ENCODE measurements around the gene RDH16.

RDH16 gene

DNA sequence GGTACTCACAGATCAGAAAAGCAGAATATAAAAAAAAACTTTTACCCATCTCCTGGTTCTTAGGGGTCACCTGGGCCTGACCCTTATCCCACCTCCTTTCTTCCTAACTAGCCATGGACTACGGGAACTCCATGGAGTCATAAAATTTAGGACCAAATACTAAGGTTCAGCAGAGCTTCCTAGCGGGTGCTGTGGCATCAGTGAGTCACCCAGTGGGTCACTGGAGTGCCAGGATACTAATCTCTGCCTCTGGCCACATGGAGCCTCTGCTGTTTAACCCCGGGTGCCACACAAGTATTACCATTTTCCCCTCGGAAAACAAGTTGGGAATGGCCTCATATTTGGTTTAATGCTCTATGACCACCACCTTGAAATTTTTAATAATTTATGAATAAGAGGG, 42.0 kb upstream of the RDH16 start:
- ATAC-seq: no peak

GRCh38 chr12:56998981-56999380, 41.6 kb upstream of the RDH16 start:
- ATAC-seq: no peak
- TF ChIP-seq CREB5 (CRISPR knock-in tag; IDR thresholded peaks at IDR 0.05; ENCODE audit: low read depth) (no peak), ISL1 (CRISPR knock-in tag; IDR thresholded peaks at IDR 0.05) (no peak), ZNF565 (CRISPR knock-in tag; conservative IDR thresholded peaks at IDR 0.05; ENCODE audit: low read depth) (no peak), SNAI2 (CRISPR knock-in tag; IDR thresholded peaks at IDR 0.05) (no peak), OSR1 (CRISPR knock-in tag; IDR thresholded peaks at IDR 0.05) (no peak)
- TF ChIP-seq, protein P1, sequence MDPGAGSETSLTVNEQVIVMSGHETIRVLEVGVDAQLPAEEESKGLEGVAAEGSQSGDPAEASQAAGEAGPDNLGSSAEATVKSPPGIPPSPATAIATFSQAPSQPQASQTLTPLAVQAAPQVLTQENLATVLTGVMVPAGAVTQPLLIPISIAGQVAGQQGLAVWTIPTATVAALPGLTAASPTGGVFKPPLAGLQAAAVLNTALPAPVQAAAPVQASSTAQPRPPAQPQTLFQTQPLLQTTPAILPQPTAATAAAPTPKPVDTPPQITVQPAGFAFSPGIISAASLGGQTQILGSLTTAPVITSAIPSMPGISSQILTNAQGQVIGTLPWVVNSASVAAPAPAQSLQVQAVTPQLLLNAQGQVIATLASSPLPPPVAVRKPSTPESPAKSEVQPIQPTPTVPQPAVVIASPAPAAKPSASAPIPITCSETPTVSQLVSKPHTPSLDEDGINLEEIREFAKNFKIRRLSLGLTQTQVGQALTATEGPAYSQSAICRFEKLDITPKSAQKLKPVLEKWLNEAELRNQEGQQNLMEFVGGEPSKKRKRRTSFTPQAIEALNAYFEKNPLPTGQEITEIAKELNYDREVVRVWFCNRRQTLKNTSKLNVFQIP (CRISPR knock-in tag; IDR thresholded peaks at IDR 0.05; ENCODE audit: borderline replicate concordance, low read depth): no peak

More for the DNA sequence above, 42.0 kb upstream of the RDH16 start:
- TF ChIP-seq BACH2 (CRISPR knock-in tag; IDR thresholded peaks at IDR 0.05; ENCODE audit: borderline replicate concordance) (no peak), GLIS3 (CRISPR knock-in tag; IDR thresholded peaks at IDR 0.05) (no peak), ZNF8 (CRISPR knock-in tag; IDR thresholded peaks at IDR 0.05) (no peak), CREB5 (CRISPR knock-in tag; IDR thresholded peaks at IDR 0.05; ENCODE audit: low read depth) (no peak), ZFP3 (CRISPR knock-in tag; IDR thresholded peaks at IDR 0.05) (no peak), PPARA (CRISPR knock-in tag; IDR thresholded peaks at IDR 0.05; ENCODE audit: borderline replicate concordance) (no peak), ESRRG (CRISPR knock-in tag; IDR thresholded peaks at IDR 0.05) (no peak), ZFP30 (CRISPR knock-in tag; IDR thresholded peaks at IDR 0.05) (no peak), TSHZ2 (CRISPR knock-in tag; IDR thresholded peaks at IDR 0.05) (no peak), ISL1 (CRISPR knock-in tag; IDR thresholded peaks at IDR 0.05) (no peak), RARB (CRISPR knock-in tag; IDR thresholded peaks at IDR 0.05) (no peak), SNAI2 (CRISPR knock-in tag; IDR thresholded peaks at IDR 0.05) (no peak), ZNF70 (CRISPR knock-in tag; IDR thresholded peaks at IDR 0.05) (no peak), ARNTL (CRISPR knock-in tag; IDR thresholded peaks at IDR 0.05; ENCODE audit: borderline replicate concordance, low read depth) (no peak)
- TF ChIP-seq, protein P1 (CRISPR knock-in tag; IDR thresholded peaks at IDR 0.05; ENCODE audit: borderline replicate concordance, low read depth): no peak
- TF ChIP-seq, protein P2, sequence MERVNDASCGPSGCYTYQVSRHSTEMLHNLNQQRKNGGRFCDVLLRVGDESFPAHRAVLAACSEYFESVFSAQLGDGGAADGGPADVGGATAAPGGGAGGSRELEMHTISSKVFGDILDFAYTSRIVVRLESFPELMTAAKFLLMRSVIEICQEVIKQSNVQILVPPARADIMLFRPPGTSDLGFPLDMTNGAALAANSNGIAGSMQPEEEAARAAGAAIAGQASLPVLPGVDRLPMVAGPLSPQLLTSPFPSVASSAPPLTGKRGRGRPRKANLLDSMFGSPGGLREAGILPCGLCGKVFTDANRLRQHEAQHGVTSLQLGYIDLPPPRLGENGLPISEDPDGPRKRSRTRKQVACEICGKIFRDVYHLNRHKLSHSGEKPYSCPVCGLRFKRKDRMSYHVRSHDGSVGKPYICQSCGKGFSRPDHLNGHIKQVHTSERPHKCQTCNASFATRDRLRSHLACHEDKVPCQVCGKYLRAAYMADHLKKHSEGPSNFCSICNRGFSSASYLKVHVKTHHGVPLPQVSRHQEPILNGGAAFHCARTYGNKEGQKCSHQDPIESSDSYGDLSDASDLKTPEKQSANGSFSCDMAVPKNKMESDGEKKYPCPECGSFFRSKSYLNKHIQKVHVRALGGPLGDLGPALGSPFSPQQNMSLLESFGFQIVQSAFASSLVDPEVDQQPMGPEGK (CRISPR knock-in tag; IDR thresholded peaks at IDR 0.05; ENCODE audit: borderline replicate concordance): no peak

DNA sequence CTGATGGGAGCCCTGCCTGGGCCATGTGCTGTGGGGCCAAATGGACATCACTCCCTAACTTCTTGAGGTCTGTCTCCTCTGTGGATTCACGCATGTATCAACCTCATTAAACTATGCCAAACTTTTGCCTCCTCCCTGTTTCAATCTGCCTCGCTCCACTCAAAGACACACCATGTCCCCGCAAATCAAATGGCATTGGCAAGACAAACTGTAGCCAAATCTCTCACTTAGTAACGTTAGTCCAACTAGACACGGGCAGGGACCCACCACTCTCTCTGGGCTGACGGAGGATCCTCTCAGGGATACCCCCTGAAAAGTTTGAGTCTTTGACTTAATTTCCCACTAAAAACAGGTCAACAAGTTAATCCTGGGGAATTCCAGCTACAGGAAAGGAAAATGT, 40.9 kb upstream of the RDH16 start:
- no peak for TF ChIP-seq ZNF8 (CRISPR knock-in tag; IDR thresholded peaks at IDR 0.05)
- no peak for TF ChIP-seq GLIS3 (CRISPR knock-in tag; IDR thresholded peaks at IDR 0.05)
- TF ChIP-seq ZNF70 (CRISPR knock-in tag; IDR thresholded peaks at IDR 0.05): no peak
- no peak for TF ChIP-seq CREB5 (CRISPR knock-in tag; IDR thresholded peaks at IDR 0.05; ENCODE audit: low read depth)
- TF ChIP-seq, protein P1 (CRISPR knock-in tag; IDR thresholded peaks at IDR 0.05; ENCODE audit: borderline replicate concordance, low read depth): no peak
- TF ChIP-seq TSHZ2 (CRISPR knock-in tag; IDR thresholded peaks at IDR 0.05): no peak
- no peak for TF ChIP-seq PPARA (CRISPR knock-in tag; IDR thresholded peaks at IDR 0.05; ENCODE audit: borderline replicate concordance)
- TF ChIP-seq ESRRG (CRISPR knock-in tag; IDR thresholded peaks at IDR 0.05): no peak
- no peak for TF ChIP-seq ZFP3 (CRISPR knock-in tag; IDR thresholded peaks at IDR 0.05)
- no peak for TF ChIP-seq BACH2 (CRISPR knock-in tag; IDR thresholded peaks at IDR 0.05; ENCODE audit: borderline replicate concordance)
- no peak for ATAC-seq
